Stomach (tissue), 4 donors: ENCODE data around the gene CDC42EP1.

Source experiments
- POLR2A ChIP-seq, 4 donors: fragments of 450-650 bp; IDR thresholded peaks; one replicate each; pipeline ENCODE4 v1.6.1; 2016; ENCODE audit warnings: antibody characterized with exemption in 4 of 4, control low read depth in 2 of 4, mild to moderate bottlenecking in 1 of 4, moderate library complexity in 1 of 4
- POLR2AphosphoS5 ChIP-seq, 3 donors: sonication (generic); formaldehyde crosslinking; IDR thresholded peaks; one replicate each; pipeline ENCODE4 v1.6.1; 2016; ENCODE audit warnings: antibody characterized with exemption in 3 of 3
- TF ChIP-seq, protein P1 (sequence below), 7 experiments: fragments of 450-650 bp in 4 of 7; fragments of 200-600 bp in 3 of 7; sonication (generic) in 3 of 7; IDR thresholded peaks; one replicate each; pipeline ENCODE4 v1.5.1; 2016 to 2019; ENCODE audit warnings: antibody characterized with exemption in 7 of 7, control low read depth in 2 of 7, mild to moderate bottlenecking in 1 of 7

- no peak for TF ChIP-seq POLR2A (IDR thresholded peaks at IDR 0.05)
- TF ChIP-seq, protein P1, sequence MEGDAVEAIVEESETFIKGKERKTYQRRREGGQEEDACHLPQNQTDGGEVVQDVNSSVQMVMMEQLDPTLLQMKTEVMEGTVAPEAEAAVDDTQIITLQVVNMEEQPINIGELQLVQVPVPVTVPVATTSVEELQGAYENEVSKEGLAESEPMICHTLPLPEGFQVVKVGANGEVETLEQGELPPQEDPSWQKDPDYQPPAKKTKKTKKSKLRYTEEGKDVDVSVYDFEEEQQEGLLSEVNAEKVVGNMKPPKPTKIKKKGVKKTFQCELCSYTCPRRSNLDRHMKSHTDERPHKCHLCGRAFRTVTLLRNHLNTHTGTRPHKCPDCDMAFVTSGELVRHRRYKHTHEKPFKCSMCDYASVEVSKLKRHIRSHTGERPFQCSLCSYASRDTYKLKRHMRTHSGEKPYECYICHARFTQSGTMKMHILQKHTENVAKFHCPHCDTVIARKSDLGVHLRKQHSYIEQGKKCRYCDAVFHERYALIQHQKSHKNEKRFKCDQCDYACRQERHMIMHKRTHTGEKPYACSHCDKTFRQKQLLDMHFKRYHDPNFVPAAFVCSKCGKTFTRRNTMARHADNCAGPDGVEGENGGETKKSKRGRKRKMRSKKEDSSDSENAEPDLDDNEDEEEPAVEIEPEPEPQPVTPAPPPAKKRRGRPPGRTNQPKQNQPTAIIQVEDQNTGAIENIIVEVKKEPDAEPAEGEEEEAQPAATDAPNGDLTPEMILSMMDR (IDR thresholded peaks at IDR 0.05) = peak in 2 of 7 experiments; percentile 21 to 28
- TF ChIP-seq POLR2AphosphoS5 (IDR thresholded peaks at IDR 0.05) = peak; percentile 72 to 87 (median 77)
These were observed 48.4 kb downstream of the CDC42EP1 start, which contains the start of gene GGA1 for GRCh38 chr22:37608477-37609239.
